Mesenchymal stem cell (in vitro differentiated cells and primary cell): Measurements from ENCODE around the gene PDE6B.

Experiments
- DNase-seq: peaks from one replicate; pipeline ENCODE4 v3.0.0-alpha.2; 2013
- H2AFZ ChIP-seq: one replicate; pipeline ENCODE4 v1.6.1; 2013; ENCODE audit warnings: low read depth, mild to moderate bottlenecking, control low read depth, inconsistent platforms, low read length, moderate library complexity
- H2AK5ac ChIP-seq: 2 replicates; pipeline ENCODE4 v1.6.1; 2013; ENCODE audit warnings: low read length, moderate library complexity, mild to moderate bottlenecking, inconsistent platforms; ENCODE audit not compliant: severe bottlenecking
- H2BK120ac ChIP-seq: one replicate; pipeline ENCODE4 v1.6.1; 2013; ENCODE audit warnings: low read depth, mild to moderate bottlenecking, inconsistent platforms, low read length, moderate library complexity
- H2BK12ac ChIP-seq, 2 experiments: one replicate each; pipeline ENCODE4 v1.6.1; 2013; ENCODE audit warnings: inconsistent platforms in 2 of 2, low read length in 2 of 2, mild to moderate bottlenecking in 2 of 2, moderate library complexity in 2 of 2, control low read depth in 1 of 2
- H2BK15ac ChIP-seq: one replicate; pipeline ENCODE4 v1.6.1; 2013; ENCODE audit warnings: mild to moderate bottlenecking, low read depth, inconsistent platforms; ENCODE audit not compliant: poor library complexity, severe bottlenecking
- H2BK5ac ChIP-seq: 2 replicates; pipeline ENCODE4 v1.6.1; 2013; ENCODE audit warnings: low read depth, mild to moderate bottlenecking, low read length, control low read depth, inconsistent platforms; ENCODE audit not compliant: poor library complexity, severe bottlenecking
- H3K14ac ChIP-seq, 2 experiments: one replicate each; pipeline ENCODE4 v1.6.1; 2013; ENCODE audit warnings: inconsistent platforms in 2 of 2, low read length in 2 of 2, control low read depth in 1 of 2, mild to moderate bottlenecking in 1 of 2, moderate library complexity in 1 of 2
- H3K18ac ChIP-seq, 2 experiments: one replicate each; pipeline ENCODE4 v1.6.1; 2013; ENCODE audit warnings: inconsistent platforms in 2 of 2, low read length in 2 of 2, control low read depth in 1 of 2, low read depth in 1 of 2, mild to moderate bottlenecking in 1 of 2
- H3K23ac ChIP-seq, 2 experiments: one replicate each; pipeline ENCODE4 v1.6.1; 2013; ENCODE audit warnings: inconsistent platforms in 2 of 2, low read length in 2 of 2, mild to moderate bottlenecking in 2 of 2, moderate library complexity in 2 of 2, control low read depth in 1 of 2
- H3K27ac ChIP-seq: 2 replicates; pipeline ENCODE4 v1.5.1; 2013; ENCODE audit warnings: mild to moderate bottlenecking, moderate library complexity, low read length, control low read depth, inconsistent platforms; ENCODE audit not compliant: poor library complexity, severe bottlenecking
- H3K27me3 ChIP-seq, 2 experiments: 2 replicates each; pipeline versions ENCODE4 v1.6.1 to v1.7.0; 2013; ENCODE audit warnings: low read length in 2 of 2, mild to moderate bottlenecking in 2 of 2, moderate library complexity in 2 of 2, control low read depth in 1 of 2, inconsistent platforms in 1 of 2; ENCODE audit not compliant: control insufficient read depth in 1 of 2, insufficient read depth in 1 of 2
- H3K36me3 ChIP-seq, 2 experiments: 2 replicates each; pipeline versions ENCODE4 v1.6.1 to v1.7.0; 2013; ENCODE audit warnings: low read length in 2 of 2, control low read depth in 1 of 2, inconsistent platforms in 1 of 2, low read depth in 1 of 2, mild to moderate bottlenecking in 1 of 2; ENCODE audit not compliant: insufficient read depth in 2 of 2, control insufficient read depth in 1 of 2
- H3K4ac ChIP-seq, 2 experiments: one replicate each; pipeline ENCODE4 v1.6.1; 2013; ENCODE audit warnings: inconsistent platforms in 2 of 2, low read length in 2 of 2, mild to moderate bottlenecking in 2 of 2, moderate library complexity in 2 of 2, control low read depth in 1 of 2, low read depth in 1 of 2
- H3K4me1 ChIP-seq: 2 replicates; pipeline ENCODE4 v1.6.1; 2013; ENCODE audit warnings: low read depth, low read length, control low read depth; ENCODE audit not compliant: control insufficient read depth, insufficient read depth
- H3K4me2 ChIP-seq: 2 replicates; pipeline ENCODE4 v1.6.1; 2013; ENCODE audit warnings: low read length, mild to moderate bottlenecking, inconsistent platforms; ENCODE audit not compliant: poor library complexity, severe bottlenecking
- H3K4me3 ChIP-seq, 2 experiments: 2 replicates each; pipeline versions ENCODE4 v1.5.1 to v1.7.0; 2013; ENCODE audit warnings: low read length in 2 of 2, mild to moderate bottlenecking in 2 of 2, control low read depth in 1 of 2, low read depth in 1 of 2; ENCODE audit not compliant: insufficient read depth in 1 of 2
- H3K79me1 ChIP-seq: replicated peaks from 2 replicates; pipeline ENCODE4 v1.6.1; 2013; ENCODE audit warnings: mild to moderate bottlenecking, control low read depth, low read length, inconsistent platforms; ENCODE audit not compliant: poor library complexity, severe bottlenecking
- H3K9ac ChIP-seq: 2 replicates; pipeline ENCODE4 v1.7.0; 2013; ENCODE audit warnings: mild to moderate bottlenecking, low read length, moderate library complexity
- H3K9me3 ChIP-seq: 2 replicates; pipeline ENCODE4 v1.7.0; 2013; ENCODE audit warnings: mild to moderate bottlenecking, low read length; ENCODE audit not compliant: control insufficient read depth
- H4K8ac ChIP-seq: one replicate; pipeline ENCODE4 v1.6.1; 2013; ENCODE audit warnings: inconsistent platforms, mild to moderate bottlenecking, low read length, moderate library complexity
- H4K91ac ChIP-seq: one replicate; pipeline ENCODE4 v1.6.1; 2013; ENCODE audit warnings: mild to moderate bottlenecking, low read length, inconsistent platforms
- WGBS: methylation state at CpG from one replicate; pipeline ENCODE4 v1.1.7; 2013; ENCODE audit warnings: mixed read lengths; 5-methylcytosine and 5-hydroxymethylcytosine counted together

PDE6B gene

GRCh38 chr4:617644-618641 lies 7.4 kb upstream of the PDE6B start:
- H3K4me1 ChIP-seq, result no peaks in the 10 kb centered on the region
- H3K27me3 ChIP-seq, result peaks cover 17 to 31% of the 10 kb centered on the region in 2 experiments
- H2AK5ac ChIP-seq, result no peak overlapping the region
- 71% methylated on average over 18 of the region's 18 CpGs for WGBS
- H3K79me1 ChIP-seq, result no peaks in the 10 kb centered on the region
- no peak overlapping the region for H2AFZ ChIP-seq
- no peak overlapping the region for H3K18ac ChIP-seq
- no peak overlapping the region for H4K8ac ChIP-seq
- H3K27ac ChIP-seq, result no peak overlapping the region
- no peak overlapping the region for H3K23ac ChIP-seq
- H3K9ac ChIP-seq, result no peak overlapping the region
- no peak overlapping the region for H2BK120ac ChIP-seq
- H3K14ac ChIP-seq, result no peak overlapping the region
- no peak overlapping the region for H2BK5ac ChIP-seq
- no peaks in the 10 kb centered on the region for H3K9me3 ChIP-seq
- DNase-seq, result no peak
- H2BK12ac ChIP-seq, result no peak overlapping the region
- no peak overlapping the region for H3K4me3 ChIP-seq
- no peaks in the 10 kb centered on the region for H3K36me3 ChIP-seq
- no peak overlapping the region for H2BK15ac ChIP-seq
- H4K91ac ChIP-seq, result no peak overlapping the region
- H3K4ac ChIP-seq, result no peak overlapping the region
- H3K4me2 ChIP-seq, result no peak overlapping the region

- H3K79me1 ChIP-seq, result no peaks in the 10 kb centered on the region
- WGBS, result 85% methylated on average over 11 of the region's 11 CpGs
- H2BK12ac ChIP-seq, result no peak overlapping the region
- H3K14ac ChIP-seq, result no peak overlapping the region
- H4K8ac ChIP-seq, result no peak overlapping the region
- H3K27ac ChIP-seq, result no peak overlapping the region
- no peak overlapping the region for H3K9ac ChIP-seq
- H2AK5ac ChIP-seq, result no peak overlapping the region
- H3K4me3 ChIP-seq, result no peak overlapping the region
- no peaks in the 10 kb centered on the region for H3K9me3 ChIP-seq
- peaks cover 10% of the 10 kb centered on the region for H3K4me1 ChIP-seq
- H2BK5ac ChIP-seq, result no peak overlapping the region
- DNase-seq, result no peak
- peaks cover 10 to 27% of the 10 kb centered on the region in 2 experiments for H3K27me3 ChIP-seq
- no peak overlapping the region for H2AFZ ChIP-seq
- H3K36me3 ChIP-seq, result no peaks in the 10 kb centered on the region
- no peak overlapping the region for H3K18ac ChIP-seq
- no peak overlapping the region for H4K91ac ChIP-seq
- no peak overlapping the region for H2BK15ac ChIP-seq
- H3K4ac ChIP-seq, result no peak overlapping the region
- H3K4me2 ChIP-seq, result no peak overlapping the region
- H3K23ac ChIP-seq, result no peak overlapping the region
- H2BK120ac ChIP-seq, result no peak overlapping the region
Measured at GRCh38 chr4:620201-620600, 5.2 kb upstream of the PDE6B start.

GRCh38 chr4:620851-621261 lies 4.5 kb upstream of the PDE6B start:
- 92% methylated on average over 19 of the region's 19 CpGs for WGBS
- DNase-seq, result no peak

GRCh38 chr4:621296-622070 lies 3.9 kb upstream of the PDE6B start:
- H3K4ac ChIP-seq, result no peak overlapping the region
- H3K14ac ChIP-seq, result no peak overlapping the region
- H3K27ac ChIP-seq, result no peak overlapping the region
- H2BK120ac ChIP-seq, result no peak overlapping the region
- no peak overlapping the region for H3K23ac ChIP-seq
- no peaks in the 10 kb centered on the region for H3K79me1 ChIP-seq
- WGBS, result 93% methylated on average over 22 of the region's 22 CpGs
- H3K4me1 ChIP-seq, result peaks cover 17% of the 10 kb centered on the region
- no peak overlapping the region for H4K91ac ChIP-seq
- no peak overlapping the region for H3K9ac ChIP-seq
- H3K4me2 ChIP-seq, result no peak overlapping the region
- no peak overlapping the region for H2BK15ac ChIP-seq
- no peak overlapping the region for H3K4me3 ChIP-seq
- H4K8ac ChIP-seq, result no peak overlapping the region
- H2BK5ac ChIP-seq, result no peak overlapping the region
- peaks cover 14 to 26% of the 10 kb centered on the region in 2 experiments for H3K27me3 ChIP-seq
- no peaks in the 10 kb centered on the region for H3K36me3 ChIP-seq
- H3K18ac ChIP-seq, result no peak overlapping the region
- H2AFZ ChIP-seq, result no peak overlapping the region
- H3K9me3 ChIP-seq, result no peaks in the 10 kb centered on the region
- no peak overlapping the region for H2AK5ac ChIP-seq
- DNase-seq, result no peak
- H2BK12ac ChIP-seq, result no peak overlapping the region

More at GRCh38 chr4:620851-621261, 4.5 kb upstream of the PDE6B start:
- H2BK15ac ChIP-seq, result no peak overlapping the region
- H2AK5ac ChIP-seq, result no peak overlapping the region
- H3K27ac ChIP-seq, result no peak overlapping the region
- no peaks in the 10 kb centered on the region for H3K36me3 ChIP-seq
- no peaks in the 10 kb centered on the region for H3K9me3 ChIP-seq
- no peak overlapping the region for H3K9ac ChIP-seq
- H3K18ac ChIP-seq, result no peak overlapping the region
- H4K8ac ChIP-seq, result no peak overlapping the region
- H3K14ac ChIP-seq, result no peak overlapping the region
- H4K91ac ChIP-seq, result no peak overlapping the region
- H2BK12ac ChIP-seq, result no peak overlapping the region
- H2BK5ac ChIP-seq, result no peak overlapping the region
- no peak overlapping the region for H2BK120ac ChIP-seq
- no peak overlapping the region for H3K23ac ChIP-seq
- no peak overlapping the region for H2AFZ ChIP-seq
- H3K4me2 ChIP-seq, result no peak overlapping the region
- H3K27me3 ChIP-seq, result peaks cover 11 to 21% of the 10 kb centered on the region in 2 experiments
- peak overlapping the region in 1 of 2 experiments; percentile 2 for H3K4me3 ChIP-seq
- H3K4ac ChIP-seq, result no peak overlapping the region
- no peaks in the 10 kb centered on the region for H3K79me1 ChIP-seq
- H3K4me1 ChIP-seq, result peaks cover 17% of the 10 kb centered on the region
